ENCODE data around the gene VCL. TPM values are rescaled to one million over a fixed set of nuclear protein-coding genes. Genes with fewer than 3 reads are reported as not detected.

Gene VCL
- total and polyA plus RNA-seq, 4 experiments from 2014 or later, result 29.6 to 60.3 (median 38.9) TPM

DNA sequence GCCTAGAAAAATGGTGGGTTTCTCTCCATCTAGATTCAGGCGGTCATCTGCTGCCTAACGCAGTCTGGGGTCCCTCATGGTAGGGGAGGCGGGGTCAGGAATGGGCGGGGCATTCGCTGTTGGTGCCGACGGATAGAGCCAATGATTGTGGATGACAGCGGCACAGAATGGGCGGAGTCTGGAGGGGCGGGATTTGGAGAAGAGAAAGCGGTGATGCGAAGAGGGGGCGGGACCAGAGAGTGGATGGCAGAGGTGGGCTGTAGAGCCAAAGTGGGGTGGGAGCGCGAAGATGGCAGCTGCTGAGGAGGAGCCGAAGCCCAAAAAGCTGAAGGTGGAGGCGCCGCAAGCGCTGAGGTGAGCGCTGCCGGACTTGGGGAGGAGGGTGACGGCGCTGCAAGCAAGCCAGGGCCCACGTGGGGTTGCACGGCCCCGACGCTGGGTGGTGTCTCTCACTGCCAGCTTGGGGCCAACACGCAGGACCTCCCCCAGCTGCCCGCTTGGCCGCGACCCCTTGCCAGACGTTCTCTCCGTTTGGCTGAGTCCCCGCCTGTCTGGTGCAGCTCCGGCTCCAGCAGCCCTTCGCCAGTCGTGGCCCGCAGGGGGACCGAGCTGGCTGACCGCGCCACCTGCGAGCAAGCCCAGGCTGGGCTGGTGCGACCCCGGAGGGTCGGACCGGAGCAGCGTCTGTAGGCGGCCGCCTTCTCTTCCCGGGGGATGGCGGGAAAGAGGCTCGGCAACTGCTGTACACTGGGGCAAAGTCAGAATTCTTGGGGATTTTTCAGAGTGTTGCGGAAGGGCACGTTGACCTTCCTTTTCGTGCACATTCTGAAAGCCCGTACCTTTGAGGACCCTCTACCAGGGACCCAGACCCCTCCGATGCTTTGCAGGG lies 153.3 kb downstream of the VCL start, which contains the start of gene ADK:
TSS of gene ADK (plus strand) at position 232 of the 889 bp plus-strand sequence. CDS start at position 290, 58 bp downstream.
- H3K9me3 Mint-ChIP-seq, result no peaks in the 10 kb centered on the region
- peak within 1 kb of the TSS; percentile 84 for H3K27ac ChIP-seq (ENCODE audit: low read depth, low read length)
- H3K4me3 ChIP-seq (ENCODE audit: low read length in 2 of 2), result peak within 1 kb of the TSS; percentile 91 to 95
- no peak within 1 kb of the TSS for H3K4me3 Mint-ChIP-seq
- H3K27ac Mint-ChIP-seq, result peak within 1 kb of the TSS; percentile 7 to 89 (median 78)
- H3K27me3 ChIP-seq (ENCODE audit: insufficient read depth, low read length), result no peaks in the 10 kb centered on the region
- H3K36me3 Mint-ChIP-seq, result peaks cover 6 to 10% of the 10 kb centered on the region in 2 donors
- no peaks in the 10 kb centered on the region for H3K36me3 ChIP-seq (ENCODE audit: insufficient read depth, low read length)
- ChIA-PET POLR2A (ENCODE audit: partially characterized antibody) (interaction anchor here (0.6 to 2.9 kb wide), 25 partner anchors 11 to 1084 kb away, joined by 3 to 46 read pairs (median 4); partner anchors contain the start of genes CHCHD1, COMTD1, MRPS16 and SAMD8), CTCF (ENCODE audit: partially characterized antibody) (interaction anchor here (0.8 to 5.6 kb wide), 15 partner anchors 12 to 947 kb away, joined by 3 to 52 read pairs (median 5); no protein-coding TSS in a partner anchor)
- no peaks in the 10 kb centered on the region for H3K9me3 ChIP-seq (ENCODE audit: control insufficient read depth in 1 of 2, low read length in 2 of 2)
- intact Hi-C loops (cut with micrococcal nuclease), result loop anchor here (1.0 to 5.0 kb wide), 8 partner anchors 25 to 1059 kb away; partner anchors contain the start of genes KAT6B, SAMD8, VDAC2 and ZSWIM8
- H3K4me1 ChIP-seq (ENCODE audit: insufficient read depth, low read length), result peaks cover 39% of the 10 kb centered on the region
- H3K4me1 Mint-ChIP-seq, result peaks cover 24 to 50% (median 37%) of the 10 kb centered on the region in 4 donors
- no peaks in the 10 kb centered on the region for H3K27me3 Mint-ChIP-seq
- DNase-seq, result peak; percentile 99 to 100 (median 99)

DNA sequence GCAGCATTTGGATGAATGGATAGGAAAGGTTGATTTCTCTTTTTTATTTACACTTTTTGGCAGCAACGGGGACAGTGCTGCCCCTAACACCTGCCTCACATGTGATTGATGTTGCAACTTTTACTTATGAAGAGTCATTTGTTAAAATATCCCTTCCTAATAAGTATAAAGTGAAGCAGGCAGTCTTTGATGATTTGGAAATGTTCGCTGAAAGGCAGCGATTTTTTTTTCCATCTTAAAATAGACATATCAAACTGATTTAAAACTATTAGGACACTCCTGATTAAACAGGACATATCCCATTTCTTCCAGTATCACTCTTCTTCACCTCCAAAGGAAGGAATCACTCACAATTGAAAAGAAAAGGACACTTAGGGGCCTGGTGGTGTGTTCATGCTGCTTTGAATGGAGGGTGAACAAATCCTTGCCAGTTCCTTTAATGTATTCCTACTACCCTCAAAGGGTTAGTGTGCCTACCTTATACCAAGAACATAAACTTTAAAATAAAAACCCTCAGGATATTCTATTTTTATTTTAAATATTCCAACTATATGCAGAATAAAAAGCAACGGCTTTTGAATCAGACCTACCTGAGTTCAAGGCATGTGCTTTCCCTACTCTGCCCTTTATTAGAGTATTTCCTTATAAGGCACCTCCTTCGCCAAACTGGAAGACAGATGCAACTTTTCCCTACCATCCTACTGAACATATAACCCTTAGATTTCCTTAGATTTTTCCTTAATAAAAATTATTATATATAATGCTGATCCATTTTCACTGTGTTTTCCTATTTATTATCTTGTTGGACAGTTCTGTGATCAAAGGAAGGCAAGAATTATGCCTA lies 154.2 kb downstream of the VCL start:
- Mint-ChIP-seq H3K27ac (peak overlapping the region in 6 of 7 donors; percentile 58 to 89 (median 80)), H3K9me3 (no peaks in the 10 kb centered on the region), H3K4me3 (peak overlapping the region in 1 of 8 donors; percentile 26), H3K36me3 (peaks cover 2 to 5% of the 10 kb centered on the region in 2 donors), H3K27me3 (no peaks in the 10 kb centered on the region), H3K4me1 (peaks cover 19 to 41% (median 33%) of the 10 kb centered on the region in 4 donors)
- Histone ChIP-seq H3K4me1 (ENCODE audit: insufficient read depth, low read length) (peaks cover 35% of the 10 kb centered on the region), H3K4me3 (ENCODE audit: low read length in 2 of 2) (peak overlapping the region; percentile 91 to 95), H3K9me3 (ENCODE audit: control insufficient read depth in 1 of 2, low read length in 2 of 2) (no peaks in the 10 kb centered on the region), H3K27ac (ENCODE audit: low read depth, low read length) (peak overlapping the region; percentile 84), H3K27me3 (ENCODE audit: insufficient read depth, low read length) (no peaks in the 10 kb centered on the region), H3K36me3 (ENCODE audit: insufficient read depth, low read length) (no peaks in the 10 kb centered on the region)
- intact Hi-C loops (cut with micrococcal nuclease), result loop anchor here (1.0 to 5.0 kb wide), 7 partner anchors 24 to 1058 kb away; partner anchors contain the start of genes KAT6B, SAMD8 and VDAC2
- no peak for DNase-seq
- CTCF ChIA-PET (ENCODE audit: partially characterized antibody), result interaction anchor here (0.8 to 5.6 kb wide), 9 partner anchors 13 to 92 kb away, joined by 3 to 52 read pairs (median 5); no protein-coding TSS in a partner anchor
- POLR2A ChIA-PET (ENCODE audit: partially characterized antibody), result interaction anchor here (0.6 to 2.9 kb wide), 11 partner anchors 10 to 1083 kb away, joined by 3 to 46 read pairs (median 5); partner anchors contain the start of genes CHCHD1 and COMTD1

DNA sequence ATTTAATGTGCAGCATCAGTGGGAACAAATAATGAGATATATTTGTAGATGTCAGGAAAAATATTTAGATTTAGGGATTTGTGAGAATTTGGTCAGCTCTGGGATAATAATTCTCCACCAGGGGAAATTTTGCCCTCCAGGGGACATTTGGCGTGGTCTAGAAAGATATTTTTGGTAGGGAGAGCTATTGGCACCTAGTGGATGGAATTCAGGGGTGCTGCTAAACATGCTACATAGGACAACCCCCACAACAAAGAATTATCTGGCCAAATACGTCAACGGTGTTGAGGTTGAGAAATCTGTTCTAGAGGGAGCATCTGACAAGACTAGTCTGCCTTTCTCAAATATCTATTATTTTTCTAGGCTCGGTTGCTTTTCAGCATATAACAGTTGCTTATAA lies 155.2 kb downstream of the VCL start:
- H3K36me3 ChIP-seq (ENCODE audit: insufficient read depth, low read length), result no peaks in the 10 kb centered on the region
- peaks cover 0 to 1% of the 10 kb centered on the region in 2 donors for H3K36me3 Mint-ChIP-seq
- H3K27ac ChIP-seq (ENCODE audit: low read depth, low read length), result no peak overlapping the region
- CTCF ChIA-PET (ENCODE audit: partially characterized antibody), result interaction anchor here (1.5 kb wide), 1 partner anchor 83 kb away, joined by 4 read pairs; no protein-coding TSS in a partner anchor
- H3K4me1 ChIP-seq (ENCODE audit: insufficient read depth, low read length), result peaks cover 35% of the 10 kb centered on the region
- no peaks in the 10 kb centered on the region for H3K27me3 ChIP-seq (ENCODE audit: insufficient read depth, low read length)
- DNase-seq, result no peak
- H3K9me3 Mint-ChIP-seq, result no peaks in the 10 kb centered on the region
- peak overlapping the region in 2 of 8 donors; percentile 31 to 53 for H3K4me3 Mint-ChIP-seq
- no peaks in the 10 kb centered on the region for H3K27me3 Mint-ChIP-seq
- H3K4me3 ChIP-seq (ENCODE audit: low read length in 2 of 2), result no peak overlapping the region
- H3K27ac Mint-ChIP-seq, result no peak overlapping the region
- no peaks in the 10 kb centered on the region for H3K9me3 ChIP-seq (ENCODE audit: control insufficient read depth in 1 of 2, low read length in 2 of 2)
- POLR2A ChIA-PET (ENCODE audit: partially characterized antibody), result no interaction called here
- intact Hi-C loops (cut with micrococcal nuclease), result loop anchor here (5.0 kb wide), 1 partner anchor 39 kb away; no protein-coding TSS in a partner anchor
- peaks cover 16 to 33% (median 28%) of the 10 kb centered on the region in 4 donors for H3K4me1 Mint-ChIP-seq

DNA sequence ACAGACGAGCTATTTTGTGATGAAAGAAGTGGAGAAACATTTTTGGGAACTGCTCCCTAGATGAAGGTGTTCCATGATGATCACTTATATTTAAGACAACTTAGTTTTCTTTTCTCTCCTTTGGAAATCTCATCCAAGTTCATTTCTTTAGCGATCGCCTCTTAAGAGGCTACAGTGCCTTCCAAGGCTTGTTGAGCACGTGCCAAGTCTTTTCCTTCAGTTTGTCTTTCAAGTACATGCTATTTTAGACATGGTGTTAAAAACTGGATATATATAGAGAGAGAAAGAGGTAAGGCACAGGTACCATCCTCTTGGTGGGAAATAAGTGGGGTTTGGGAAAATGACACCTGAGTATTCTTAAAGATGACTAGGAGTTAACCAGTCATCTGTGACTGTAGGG lies 155.8 kb downstream of the VCL start:
- no peaks in the 10 kb centered on the region for H3K9me3 Mint-ChIP-seq

DNA sequence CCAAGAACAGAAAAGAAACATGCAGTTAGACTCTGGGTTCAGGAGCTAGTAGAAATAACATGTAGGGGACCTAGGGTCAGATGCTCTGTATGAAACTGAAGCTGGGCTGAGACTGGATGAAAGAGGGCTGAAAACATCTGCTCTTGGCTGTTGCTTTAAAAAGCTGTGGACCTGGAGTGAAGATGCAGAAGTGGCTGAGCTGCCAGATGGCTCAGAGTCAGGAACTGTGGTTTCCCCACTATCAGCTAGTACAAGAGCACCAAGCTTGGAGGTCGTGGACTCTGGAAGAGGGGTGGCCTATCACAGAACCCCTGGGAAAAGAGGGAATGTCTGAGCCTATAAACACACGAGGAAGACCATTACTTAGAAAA lies 159.0 kb downstream of the VCL start:
- Histone ChIP-seq H3K4me1 (ENCODE audit: insufficient read depth, low read length) (peaks cover 15% of the 10 kb centered on the region), H3K9me3 (ENCODE audit: control insufficient read depth in 1 of 2, low read length in 2 of 2) (no peaks in the 10 kb centered on the region), H3K4me3 (ENCODE audit: low read length in 2 of 2) (no peak overlapping the region), H3K27me3 (ENCODE audit: insufficient read depth, low read length) (no peaks in the 10 kb centered on the region), H3K27ac (ENCODE audit: low read depth, low read length) (no peak overlapping the region), H3K36me3 (ENCODE audit: insufficient read depth, low read length) (no peaks in the 10 kb centered on the region)
- POLR2A ChIA-PET (ENCODE audit: partially characterized antibody), result no interaction called here
- no peaks in the 10 kb centered on the region for H3K27me3 Mint-ChIP-seq
- CTCF ChIA-PET (ENCODE audit: partially characterized antibody), result interaction anchor here (1.7 to 3.4 kb wide), 2 partner anchors 11 to 56 kb away, joined by 4 to 13 read pairs; no protein-coding TSS in a partner anchor
- no peaks in the 10 kb centered on the region for H3K36me3 Mint-ChIP-seq
- DNase-seq, result no peak
- no peaks in the 10 kb centered on the region for H3K9me3 Mint-ChIP-seq
- no peak overlapping the region for H3K4me3 Mint-ChIP-seq
- peaks cover 14 to 24% (median 22%) of the 10 kb centered on the region in 4 donors for H3K4me1 Mint-ChIP-seq
- intact Hi-C loops (cut with micrococcal nuclease), result no loop called here
- no peak overlapping the region for H3K27ac Mint-ChIP-seq

More for the DNA sequence above, 155.8 kb downstream of the VCL start:
- H3K36me3 ChIP-seq (ENCODE audit: insufficient read depth, low read length), result no peaks in the 10 kb centered on the region
- no peaks in the 10 kb centered on the region for H3K36me3 Mint-ChIP-seq
- no peaks in the 10 kb centered on the region for H3K9me3 ChIP-seq (ENCODE audit: control insufficient read depth in 1 of 2, low read length in 2 of 2)
- no peak overlapping the region for H3K27ac ChIP-seq (ENCODE audit: low read depth, low read length)
- intact Hi-C loops (cut with micrococcal nuclease), result loop anchor here (5.0 kb wide), 1 partner anchor 39 kb away; no protein-coding TSS in a partner anchor
- H3K27me3 Mint-ChIP-seq, result no peaks in the 10 kb centered on the region
- ChIA-PET CTCF (ENCODE audit: partially characterized antibody) (interaction anchor here (1.5 kb wide), 1 partner anchor 82 kb away, joined by 4 read pairs; no protein-coding TSS in a partner anchor), POLR2A (ENCODE audit: partially characterized antibody) (no interaction called here)
- peaks cover 14 to 28% (median 24%) of the 10 kb centered on the region in 4 donors for H3K4me1 Mint-ChIP-seq
- H3K4me1 ChIP-seq (ENCODE audit: insufficient read depth, low read length), result peaks cover 32% of the 10 kb centered on the region
- H3K27ac Mint-ChIP-seq, result peak overlapping the region in 1 of 7 donors; percentile 26
- peak overlapping the region in 1 of 8 donors; percentile 35 for H3K4me3 Mint-ChIP-seq
- DNase-seq, result no peak
- no peak overlapping the region for H3K4me3 ChIP-seq (ENCODE audit: low read length in 2 of 2)
- no peaks in the 10 kb centered on the region for H3K27me3 ChIP-seq (ENCODE audit: insufficient read depth, low read length)

DNA sequence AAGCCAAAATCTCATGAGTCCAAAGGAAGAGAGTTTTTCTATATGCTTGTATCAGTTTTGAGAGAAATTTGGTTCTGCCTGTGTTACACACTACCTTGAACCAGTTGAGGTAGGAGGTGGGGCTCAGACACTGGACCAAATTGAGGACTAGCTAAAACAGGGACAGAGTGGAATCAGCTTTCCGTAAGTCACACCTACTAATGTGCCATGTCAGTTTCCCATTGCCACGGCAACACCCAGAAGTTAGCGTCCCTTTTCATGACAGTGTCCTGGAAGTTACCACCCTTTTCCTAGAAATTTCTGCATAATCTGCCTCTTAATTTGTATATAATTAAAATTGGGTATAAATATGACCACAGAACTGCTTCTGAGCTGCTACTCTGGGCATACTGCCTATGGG lies 162.1 kb downstream of the VCL start:
- Mint-ChIP-seq H3K36me3 (peaks cover 0 to 4% of the 10 kb centered on the region in 2 donors), H3K4me1 (peaks cover 0 to 5% (median 3%) of the 10 kb centered on the region in 4 donors), H3K27me3 (no peaks in the 10 kb centered on the region), H3K27ac (peak overlapping the region in 1 of 7 donors; percentile 25), H3K4me3 (no peak overlapping the region), H3K9me3 (no peaks in the 10 kb centered on the region)
- H3K4me1 ChIP-seq (ENCODE audit: insufficient read depth, low read length), result no peaks in the 10 kb centered on the region
- H3K27ac ChIP-seq (ENCODE audit: low read depth, low read length), result no peak overlapping the region
- ChIA-PET POLR2A (ENCODE audit: partially characterized antibody) (no interaction called here), CTCF (ENCODE audit: partially characterized antibody) (no interaction called here)
- no peaks in the 10 kb centered on the region for H3K36me3 ChIP-seq (ENCODE audit: insufficient read depth, low read length)
- no peak overlapping the region for H3K4me3 ChIP-seq (ENCODE audit: low read length in 2 of 2)
- H3K9me3 ChIP-seq (ENCODE audit: control insufficient read depth in 1 of 2, low read length in 2 of 2), result no peaks in the 10 kb centered on the region
- H3K27me3 ChIP-seq (ENCODE audit: insufficient read depth, low read length), result no peaks in the 10 kb centered on the region
- no peak for DNase-seq
- intact Hi-C loops (cut with micrococcal nuclease), result no loop called here

Measured in CD4-positive, alpha-beta memory T cell (primary cell).